ENCODE results near the gene INPP5F.

DNA sequence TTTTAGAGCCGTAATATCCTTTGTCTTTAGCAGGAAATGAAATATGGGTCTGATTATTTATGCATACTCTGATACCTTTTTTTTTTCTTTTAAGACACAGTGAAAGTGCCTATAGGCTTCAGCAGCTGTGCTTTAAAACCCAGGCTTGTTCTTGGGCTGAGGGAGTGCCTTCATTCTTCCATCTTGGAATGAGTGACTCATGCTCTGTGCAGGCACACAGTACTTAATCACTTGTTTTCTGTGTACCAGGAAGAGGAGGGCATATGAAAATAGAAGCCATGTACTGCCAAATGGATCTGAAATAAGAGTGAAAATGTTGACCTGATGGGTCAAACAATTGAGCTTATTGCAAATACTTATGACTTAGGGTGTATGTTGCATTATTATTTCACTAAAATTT lies 12.0 kb downstream of the INPP5F start:
- TF ChIP-seq PCBP2 (optimal IDR thresholded peaks at IDR 0.05; ENCODE audit: low read depth, low read length, poor library complexity, severe bottlenecking) (no peak), NR1H2 (CRISPR knock-in tag; IDR thresholded peaks at IDR 0.05; ENCODE audit: borderline replicate concordance, low read depth) (no peak), PITX1 (CRISPR knock-in tag; IDR thresholded peaks at IDR 0.05) (no peak), CEBPB (IDR thresholded peaks at IDR 0.05; ENCODE audit: borderline replicate concordance, low read depth, low read length) (no peak), IKZF1 (IDR thresholded peaks at IDR 0.05) (no peak), TAF1 (CRISPR knock-in tag; IDR thresholded peaks at IDR 0.05) (no peak)
- TF ChIP-seq, protein P1, sequence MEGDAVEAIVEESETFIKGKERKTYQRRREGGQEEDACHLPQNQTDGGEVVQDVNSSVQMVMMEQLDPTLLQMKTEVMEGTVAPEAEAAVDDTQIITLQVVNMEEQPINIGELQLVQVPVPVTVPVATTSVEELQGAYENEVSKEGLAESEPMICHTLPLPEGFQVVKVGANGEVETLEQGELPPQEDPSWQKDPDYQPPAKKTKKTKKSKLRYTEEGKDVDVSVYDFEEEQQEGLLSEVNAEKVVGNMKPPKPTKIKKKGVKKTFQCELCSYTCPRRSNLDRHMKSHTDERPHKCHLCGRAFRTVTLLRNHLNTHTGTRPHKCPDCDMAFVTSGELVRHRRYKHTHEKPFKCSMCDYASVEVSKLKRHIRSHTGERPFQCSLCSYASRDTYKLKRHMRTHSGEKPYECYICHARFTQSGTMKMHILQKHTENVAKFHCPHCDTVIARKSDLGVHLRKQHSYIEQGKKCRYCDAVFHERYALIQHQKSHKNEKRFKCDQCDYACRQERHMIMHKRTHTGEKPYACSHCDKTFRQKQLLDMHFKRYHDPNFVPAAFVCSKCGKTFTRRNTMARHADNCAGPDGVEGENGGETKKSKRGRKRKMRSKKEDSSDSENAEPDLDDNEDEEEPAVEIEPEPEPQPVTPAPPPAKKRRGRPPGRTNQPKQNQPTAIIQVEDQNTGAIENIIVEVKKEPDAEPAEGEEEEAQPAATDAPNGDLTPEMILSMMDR (CRISPR knock-in tag; IDR thresholded peaks at IDR 0.05): no peak
